Natural killer cell treated with Interleukin-12 subunit alpha and Interleukin-12 subunit beta and Interleukin-15 and Interleukin-18, amount 100 ng/mL, for 72 hours (primary cell): Measurements from ENCODE around the gene TTC9C. TPM values are rescaled to one million over a fixed set of nuclear protein-coding genes. Genes with fewer than 3 reads are reported as not detected.
A peak's percentile ranks its signal among the peaks of the same experiment; 100 is the strongest.
"Not testable (repeated sequence)": the region's sequence is repeated elsewhere in the genome, so short reads cannot be mapped to it uniquely, and the experiment has no call there.

Experiments
- ATAC-seq, 2 donors: fragments of 150-1000 bp; cut with Tn5 transposase in 1 of 2; sonication (Bioruptor Pico), chemical (Tn5 transposase) in 1 of 2; 2 replicates each; pipeline ENCODE4 v1.10.0; 2021
- DNase-seq: peaks from one replicate; pipeline ENCODE4 v3.0.0; 2022; ENCODE audit warnings: low spot score
- H3K27ac Mint-ChIP-seq, 2 donors: 1 replicate in 1 of 2; 2 replicates in 1 of 2; pipeline ENCODE4 v1.8.0; 2022; ENCODE audit warnings: mixed read lengths in 2 of 2, mild to moderate bottlenecking in 1 of 2, moderate library complexity in 1 of 2
- H3K27me3 Mint-ChIP-seq, 2 donors: 1 replicate in 1 of 2; 2 replicates in 1 of 2; pipeline ENCODE4 v1.8.0; 2022; ENCODE audit warnings: mixed read lengths in 2 of 2
- H3K36me3 Mint-ChIP-seq: one replicate; pipeline ENCODE4 v1.8.0; 2022; ENCODE audit warnings: mixed read lengths
- H3K4me1 Mint-ChIP-seq, 2 donors: 1 replicate in 1 of 2; 2 replicates in 1 of 2; pipeline ENCODE4 v1.8.0; 2022; ENCODE audit warnings: low read depth in 2 of 2, mixed read lengths in 2 of 2, mild to moderate bottlenecking in 1 of 2
- H3K4me3 Mint-ChIP-seq: one replicate; pipeline ENCODE4 v1.8.0; 2022; ENCODE audit warnings: mixed read lengths
- H3K9me3 Mint-ChIP-seq: 2 replicates; pipeline ENCODE4 v1.8.0; 2022; ENCODE audit warnings: mixed read lengths
- total RNA-seq, 2 donors: library from RNA; stranded (reverse); gene quantifications; one replicate each; pipeline ENCODE4 v1.2.3, GENCODE V29; 2022

The TTC9C gene, protein sequence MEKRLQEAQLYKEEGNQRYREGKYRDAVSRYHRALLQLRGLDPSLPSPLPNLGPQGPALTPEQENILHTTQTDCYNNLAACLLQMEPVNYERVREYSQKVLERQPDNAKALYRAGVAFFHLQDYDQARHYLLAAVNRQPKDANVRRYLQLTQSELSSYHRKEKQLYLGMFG
- total RNA-seq: 10 to 100 TPM; 36.8 to 39.4 TPM

DNA sequence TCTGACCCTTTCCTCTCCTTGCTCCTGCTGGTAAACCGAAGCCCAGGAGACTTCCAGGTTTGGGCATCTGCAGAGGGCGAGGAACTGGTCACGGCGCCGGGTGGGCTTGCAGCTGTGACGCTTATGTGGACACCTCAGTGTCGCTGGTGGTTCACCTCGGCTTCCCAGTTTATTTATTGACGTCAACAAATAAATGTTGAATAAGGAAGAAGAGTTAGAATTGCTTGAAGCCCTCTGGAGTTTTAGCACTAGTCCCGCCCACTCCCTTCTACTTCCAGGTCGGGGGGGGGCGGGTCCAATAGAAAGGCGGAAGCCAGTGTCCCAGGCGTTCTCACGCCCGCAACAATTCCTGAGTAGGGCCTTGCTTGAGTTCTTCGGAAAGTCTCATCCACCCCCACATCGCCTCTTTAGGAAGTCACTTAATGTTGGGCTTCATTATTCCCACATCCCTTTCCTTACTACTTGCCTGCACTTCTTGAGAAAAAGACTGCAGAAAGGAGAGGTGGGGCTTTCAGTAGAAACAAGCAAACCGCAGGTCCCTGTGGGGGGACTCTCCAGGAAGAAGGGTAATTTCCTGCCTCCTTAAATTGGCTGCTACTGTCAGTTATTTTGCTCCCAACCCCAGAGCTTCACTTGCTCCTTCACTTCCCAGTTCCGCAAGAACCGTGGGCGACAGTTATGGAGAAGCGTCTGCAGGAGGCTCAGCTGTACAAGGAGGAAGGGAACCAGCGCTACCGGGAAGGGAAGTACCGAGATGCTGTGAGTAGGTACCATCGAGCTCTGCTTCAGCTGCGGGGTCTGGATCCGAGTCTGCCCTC is at the start of gene TTC9C:
TSS of gene TTC9C (plus strand) at position 316 of the 818 bp plus-strand sequence. CDS start at position 679, 363 bp downstream.
- DNase-seq (peak; percentile 85), ATAC-seq (peak; percentile 55 to 66)
- Mint-ChIP-seq H3K27ac (peak within 1 kb of the TSS; percentile 90 to 92), H3K27me3 (no peaks in the 10 kb centered on the region), H3K36me3 (peaks cover 27% of the 10 kb centered on the region), H3K4me1 (peaks cover 39 to 44% of the 10 kb centered on the region in 2 donors), H3K4me3 (peak within 1 kb of the TSS; percentile 92), H3K9me3 (no peaks in the 10 kb centered on the region)

DNA sequence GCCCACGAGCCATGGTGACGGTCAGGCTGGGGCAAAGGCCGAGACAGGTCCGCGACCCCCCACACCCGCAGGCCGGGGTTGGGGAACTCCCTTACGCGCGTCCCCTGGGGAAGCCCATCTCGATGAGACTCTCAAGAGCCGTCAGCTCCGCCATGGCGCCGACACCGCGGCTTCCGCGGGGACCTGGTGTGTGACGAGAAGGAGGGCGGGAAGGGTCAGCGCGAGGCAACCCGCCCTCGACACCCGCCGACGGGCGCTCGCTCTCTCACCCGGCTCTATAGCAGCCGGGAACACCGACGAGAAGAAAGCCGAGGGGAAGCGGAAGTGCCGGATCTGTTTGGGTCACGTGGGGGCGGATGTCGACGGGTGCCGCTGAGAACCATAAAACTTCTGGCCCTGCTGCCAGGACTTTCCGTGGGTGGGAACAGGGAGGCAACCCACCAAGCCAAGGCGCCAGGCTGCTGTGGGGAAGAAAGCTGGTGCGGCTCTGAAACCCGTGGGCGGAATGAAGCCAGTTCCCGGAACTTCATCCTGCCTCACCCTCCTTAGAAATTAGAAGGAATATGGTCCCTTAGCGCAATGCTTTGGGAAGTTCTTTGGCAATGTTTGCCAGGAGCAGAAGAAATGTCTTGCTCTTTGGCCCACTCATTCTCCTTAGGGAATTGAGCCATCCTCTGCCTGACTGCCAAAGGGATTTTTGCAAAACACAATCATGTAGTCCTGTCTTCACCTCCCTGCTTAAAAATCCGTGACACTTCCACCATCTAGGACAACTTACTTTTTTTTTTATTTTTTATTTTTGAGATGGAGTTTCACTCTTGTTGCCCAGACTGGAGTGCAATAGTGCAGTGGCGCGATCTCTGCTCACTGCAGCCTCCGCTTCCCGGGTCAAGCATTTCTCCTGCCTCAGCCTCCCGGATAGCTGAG is 49.3 kb upstream of the TTC9C start, which contains the start of gene UBXN1:
TSS of gene UBXN1 (minus strand) at position 304 of the 927 bp plus-strand sequence. CDS start at position 154, 150 bp downstream.
- DNase-seq (peak; percentile 92), ATAC-seq (peak; percentile 94)
- peaks cover 28 to 30% of the 10 kb centered on the region in 2 donors for H3K4me1 Mint-ChIP-seq
- H3K4me3 Mint-ChIP-seq: peak within 1 kb of the TSS; percentile 89
- peak within 1 kb of the TSS; percentile 85 to 94 for H3K27ac Mint-ChIP-seq
- H3K27me3 Mint-ChIP-seq: no peaks in the 10 kb centered on the region
- no peaks in the 10 kb centered on the region for H3K9me3 Mint-ChIP-seq
- H3K36me3 Mint-ChIP-seq: peaks cover 22% of the 10 kb centered on the region

- Mint-ChIP-seq H3K27ac (peak overlapping the region; percentile 28 to 85), H3K27me3 (no peaks in the 10 kb centered on the region), H3K36me3 (peaks cover 15% of the 10 kb centered on the region), H3K4me3 (peak overlapping the region; percentile 67), H3K4me1 (peaks cover 24 to 25% of the 10 kb centered on the region in 2 donors), H3K9me3 (no peaks in the 10 kb centered on the region)
- peak in 1 of 2 donors; percentile 43 for ATAC-seq
- no peak for DNase-seq
Measured at GRCh38 chr11:62680825-62681240, 47.5 kb upstream of the TTC9C start.

DNA sequence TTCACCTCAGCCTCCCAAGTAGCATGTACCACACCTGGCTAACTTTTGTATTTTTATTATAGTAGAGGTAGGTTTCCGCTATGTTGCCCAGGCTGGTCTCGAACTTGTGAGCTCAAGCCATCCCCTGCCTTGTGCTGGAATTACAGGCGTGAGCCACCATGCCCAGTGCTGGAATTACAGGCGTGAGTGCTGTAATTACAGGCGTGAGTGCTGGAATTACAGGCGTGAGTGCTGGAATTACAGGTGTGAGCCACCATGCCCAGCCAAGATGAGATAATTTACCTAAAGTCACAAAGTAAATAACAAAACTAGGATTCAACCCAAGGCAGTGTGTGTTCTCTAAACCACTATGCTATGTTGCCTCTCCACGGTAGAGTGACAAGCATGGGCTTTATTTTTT is 45.8 kb upstream of the TTC9C start:
- Mint-ChIP-seq H3K27me3 (no peaks in the 10 kb centered on the region), H3K4me3 (no peak overlapping the region), H3K9me3 (no peaks in the 10 kb centered on the region), H3K27ac (no peak overlapping the region), H3K4me1 (peaks cover 14 to 17% of the 10 kb centered on the region in 2 donors), H3K36me3 (peaks cover 7% of the 10 kb centered on the region)
- no peak for ATAC-seq
- no peak for DNase-seq

- Mint-ChIP-seq H3K4me3 (no peak overlapping the region), H3K9me3 (no peaks in the 10 kb centered on the region), H3K4me1 (no peaks in the 10 kb centered on the region), H3K36me3 (peaks cover 5% of the 10 kb centered on the region), H3K27ac (no peak overlapping the region), H3K27me3 (peaks cover 5 to 7% of the 10 kb centered on the region in 2 donors)
- ATAC-seq (peak; percentile 15 to 40), DNase-seq (no peak)
Measured at GRCh38 chr11:62687508-62688396, 40.5 kb upstream of the TTC9C start.

GRCh38 chr11:62688491-62688890 is 39.8 kb upstream of the TTC9C start:
- peaks cover 5% of the 10 kb centered on the region for H3K36me3 Mint-ChIP-seq
- no peaks in the 10 kb centered on the region for H3K9me3 Mint-ChIP-seq
- peaks cover 5 to 7% of the 10 kb centered on the region in 2 donors for H3K27me3 Mint-ChIP-seq
- DNase-seq (no peak), ATAC-seq (no peak)
- no peak overlapping the region for H3K4me3 Mint-ChIP-seq
- no peak overlapping the region for H3K27ac Mint-ChIP-seq
- no peaks in the 10 kb centered on the region for H3K4me1 Mint-ChIP-seq

- H3K4me1 Mint-ChIP-seq: peaks cover 2 to 3% of the 10 kb centered on the region in 2 donors
- DNase-seq (no peak), ATAC-seq (no peak)
- peaks cover 5 to 7% of the 10 kb centered on the region in 2 donors for H3K27me3 Mint-ChIP-seq
- peaks cover 5% of the 10 kb centered on the region for H3K36me3 Mint-ChIP-seq
- H3K4me3 Mint-ChIP-seq: no peak within 1 kb of the TSS
- no peak within 1 kb of the TSS for H3K27ac Mint-ChIP-seq
- H3K9me3 Mint-ChIP-seq: no peaks in the 10 kb centered on the region
Measured at GRCh38 chr11:62689421-62690183, 38.7 kb upstream of the TTC9C start, which contains the start of gene LRRN4CL. LRRN4CL (minus strand) TSS chr11:62689530; CDS start chr11:62688508, 1,022 bp downstream.

DNA sequence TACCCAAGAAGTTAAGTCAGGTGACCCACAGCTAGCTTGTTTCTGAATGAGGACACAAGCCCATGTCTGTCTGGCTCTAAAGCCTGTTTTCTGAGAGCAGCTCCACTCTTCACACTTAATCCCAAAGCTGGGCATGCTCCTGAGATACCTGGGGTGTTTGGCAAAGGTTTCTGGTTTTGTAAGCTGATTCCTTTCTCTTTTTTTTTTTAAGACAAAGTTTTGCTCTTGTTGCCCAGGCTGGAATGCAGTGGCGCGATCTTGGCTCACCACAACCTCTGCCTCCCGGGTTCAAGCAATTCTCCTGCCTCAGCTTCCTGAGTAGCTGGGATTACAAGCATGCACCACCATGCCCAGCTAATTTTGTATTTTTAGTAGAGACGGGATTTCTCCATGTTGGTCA is 34.7 kb upstream of the TTC9C start:
- H3K4me3 Mint-ChIP-seq, DNase-seq, ATAC-seq, H3K9me3 Mint-ChIP-seq, H3K36me3 Mint-ChIP-seq, H3K27me3 Mint-ChIP-seq, H3K4me1 Mint-ChIP-seq, H3K27ac Mint-ChIP-seq: not testable (repeated sequence)

GRCh38 chr11:62694455-62695167 is 33.7 kb upstream of the TTC9C start:
- H3K4me1 Mint-ChIP-seq: peaks cover 6 to 8% of the 10 kb centered on the region in 2 donors
- H3K9me3 Mint-ChIP-seq: no peaks in the 10 kb centered on the region
- H3K4me3 Mint-ChIP-seq: no peak overlapping the region
- no peak overlapping the region for H3K27ac Mint-ChIP-seq
- H3K27me3 Mint-ChIP-seq: no peaks in the 10 kb centered on the region
- H3K36me3 Mint-ChIP-seq: no peaks in the 10 kb centered on the region
- DNase-seq (peak; percentile 83), ATAC-seq (peak; percentile 69 to 84)

GRCh38 chr11:62702246-62702645 is 26.0 kb upstream of the TTC9C start:
- DNase-seq (no peak), ATAC-seq (peak in 1 of 2 donors; percentile 8)
- Mint-ChIP-seq H3K9me3 (no peaks in the 10 kb centered on the region), H3K4me1 (peaks cover 23 to 25% of the 10 kb centered on the region in 2 donors), H3K4me3 (no peak overlapping the region), H3K27me3 (no peaks in the 10 kb centered on the region), H3K27ac (no peak overlapping the region), H3K36me3 (peaks cover 7% of the 10 kb centered on the region)

DNA sequence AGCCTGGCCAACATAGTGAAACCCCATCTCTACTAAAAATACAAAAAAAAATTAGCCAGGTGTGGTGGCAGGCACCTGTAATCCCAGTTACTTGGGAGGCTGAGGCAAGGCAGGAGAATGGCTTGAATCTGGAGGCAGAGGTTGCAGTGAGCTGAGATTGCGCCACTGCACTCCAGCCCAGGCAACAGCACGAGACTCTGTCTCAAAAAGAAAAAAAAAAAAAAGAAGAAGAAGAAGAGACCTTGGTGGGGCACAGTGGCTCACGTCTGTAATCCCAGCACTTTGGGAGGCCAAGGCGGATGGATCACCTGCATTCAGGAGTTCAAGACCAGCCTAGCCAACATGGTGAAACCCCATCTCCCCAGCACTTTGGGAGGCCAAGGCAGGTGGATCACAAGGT is 24.4 kb upstream of the TTC9C start:
- not testable (repeated sequence) for H3K9me3 Mint-ChIP-seq, ATAC-seq, DNase-seq, H3K27me3 Mint-ChIP-seq, H3K36me3 Mint-ChIP-seq, H3K4me3 Mint-ChIP-seq, H3K27ac Mint-ChIP-seq
- H3K4me1 Mint-ChIP-seq: peaks cover 28 to 35% of the 10 kb centered on the region in 2 donors
